IMR-90 (cell line): ENCODE data around the gene PBLD. TPM values are rescaled to one million over a fixed set of nuclear protein-coding genes. Genes with fewer than 3 reads are reported as not detected.

ENCODE experiments used
- ATAC-seq: fragments of 200-7000 bp; cut with Tn5 transposase; 2 replicates; pipeline ENCODE4 v1.9.1; 2020; ENCODE audit warnings: low read depth, mild to moderate bottlenecking, moderate library complexity
- BruUV-seq: library from RNA; stranded (reverse); fragments of 400-500 nt; replicated peaks from 2 replicates; lab custom pipeline; 2021; lab: Mats Ljungman, UMichigan
- CTCF ChIA-PET: fragments of 300-600 bp; formaldehyde crosslinking; extraction: SDS; loops from one replicate; lab custom pipeline; 2021; ENCODE audit warnings: antibody characterized with exemption; lab: Yijun Ruan, JAX
- POLR2A ChIA-PET: fragments of 300-600 bp; sonication (Branson Sonifier 250); formaldehyde crosslinking; loops from one replicate; lab custom pipeline; 2022; ENCODE audit warnings: antibody characterized with exemption; ENCODE audit not compliant: unreplicated experiment; lab: Charles Lee
- DNase-seq: peaks from one replicate; pipeline ENCODE4 v3.0.0; 2013
- H2AFZ ChIP-seq: replicated peaks from 2 replicates; pipeline ENCODE3; 2013; ENCODE audit warnings: low read length, mild to moderate bottlenecking; ENCODE audit not compliant: poor library complexity
- H2AK5ac ChIP-seq: 2 replicates; pipeline ENCODE4 v1.6.1; 2013; ENCODE audit warnings: low read depth, low read length, inconsistent platforms
- H2AK9ac ChIP-seq: replicated peaks from 2 replicates; pipeline ENCODE3; 2013; ENCODE audit warnings: mild to moderate bottlenecking, low read depth, low read length, moderate library complexity; ENCODE audit not compliant: poor library complexity
- H2BK120ac ChIP-seq: 2 replicates; pipeline ENCODE4 v1.6.1; 2013; ENCODE audit warnings: low read depth, low read length, inconsistent platforms
- H2BK15ac ChIP-seq: 3 replicates; pipeline ENCODE4 v1.6.1; 2013; ENCODE audit warnings: low read depth, low read length, inconsistent platforms
- H2BK20ac ChIP-seq: 2 replicates; pipeline ENCODE4 v1.6.1; 2013; ENCODE audit warnings: low read depth, mild to moderate bottlenecking, inconsistent platforms, low read length, moderate library complexity
- H2BK5ac ChIP-seq: 2 replicates; pipeline ENCODE4 v1.6.1; 2013; ENCODE audit warnings: mild to moderate bottlenecking, low read depth, low read length, inconsistent platforms; ENCODE audit not compliant: poor library complexity, severe bottlenecking
- H3K14ac ChIP-seq: replicated peaks from 2 replicates; pipeline ENCODE4 v1.6.1; 2013; ENCODE audit warnings: low read depth, low read length, inconsistent platforms
- H3K18ac ChIP-seq: 2 replicates; pipeline ENCODE4 v1.6.1; 2013; ENCODE audit warnings: low read depth, low read length, control low read depth
- H3K23ac ChIP-seq: 2 replicates; pipeline ENCODE4 v1.6.1; 2013; ENCODE audit warnings: low read depth, low read length, inconsistent platforms
- H3K27ac ChIP-seq: 2 replicates; pipeline ENCODE4 v1.5.1; 2013; ENCODE audit warnings: mild to moderate bottlenecking, control low read depth, low read length; ENCODE audit not compliant: insufficient read depth
- H3K27me3 ChIP-seq: 2 replicates; pipeline ENCODE4 v1.6.1; 2013; ENCODE audit warnings: low read length; ENCODE audit not compliant: control insufficient read depth, insufficient read depth
- H3K36me3 ChIP-seq: 2 replicates; pipeline ENCODE4 v1.6.1; 2013; ENCODE audit warnings: low read length, mixed read lengths; ENCODE audit not compliant: control insufficient read depth, insufficient read depth
- H3K4ac ChIP-seq: 2 replicates; pipeline ENCODE4 v1.6.1; 2013; ENCODE audit warnings: low read depth, low read length, inconsistent platforms
- H3K4me1 ChIP-seq: 2 replicates; pipeline ENCODE4 v1.6.1; 2013; ENCODE audit warnings: low read length, mixed read lengths; ENCODE audit not compliant: control insufficient read depth, insufficient read depth
- H3K4me2 ChIP-seq: 2 replicates; pipeline ENCODE4 v1.6.1; 2013; ENCODE audit warnings: low read depth, mild to moderate bottlenecking, control low read depth, low read length, moderate library complexity
- H3K4me3 ChIP-seq: 2 replicates; pipeline ENCODE4 v1.5.1; 2013; ENCODE audit warnings: low read depth, mild to moderate bottlenecking, control low read depth, low read length, moderate library complexity; ENCODE audit not compliant: insufficient read depth
- H3K56ac ChIP-seq: 2 replicates; pipeline ENCODE4 v1.6.1; 2013; ENCODE audit warnings: low read length, inconsistent platforms; ENCODE audit not compliant: insufficient read depth; ENCODE audit errors: extremely low read depth
- H3K79me1 ChIP-seq, 2 experiments: 2 replicates each; pipeline ENCODE4 v1.6.1; 2013; ENCODE audit warnings: low read length in 2 of 2, inconsistent platforms in 1 of 2, low read depth in 1 of 2
- H3K9ac ChIP-seq: 2 replicates; pipeline ENCODE4 v1.6.1; 2013; ENCODE audit warnings: low read depth, low read length, control low read depth
- H3K9me1 ChIP-seq: 2 replicates; pipeline ENCODE4 v1.6.1; 2013; ENCODE audit warnings: low read length, inconsistent platforms; ENCODE audit not compliant: insufficient read depth
- H3K9me3 ChIP-seq: 2 replicates; pipeline ENCODE4 v1.6.1; 2013; ENCODE audit warnings: low read length; ENCODE audit not compliant: control insufficient read depth, insufficient read depth
- H4K20me1 ChIP-seq: 2 replicates; pipeline ENCODE4 v1.6.1; 2013; ENCODE audit warnings: low read length, inconsistent platforms; ENCODE audit not compliant: insufficient read depth
- H4K5ac ChIP-seq: 2 replicates; pipeline ENCODE4 v1.6.1; 2013; ENCODE audit warnings: mild to moderate bottlenecking, low read depth, low read length, control low read depth
- H4K8ac ChIP-seq, 2 experiments: 2 replicates each; pipeline ENCODE4 v1.6.1; 2013; ENCODE audit warnings: low read depth in 2 of 2, low read length in 2 of 2, control low read depth in 1 of 2, inconsistent platforms in 1 of 2
- H4K91ac ChIP-seq: 2 replicates; pipeline ENCODE4 v1.6.1; 2013; ENCODE audit warnings: low read depth, low read length, inconsistent platforms; ENCODE audit not compliant: insufficient read depth
- BHLHE40 ChIP-seq: fragments of 150-350 bp; IDR thresholded peaks from 2 replicates; pipeline ENCODE4 v1.6.1; 2016; ENCODE audit warnings: mild to moderate bottlenecking, low read depth, low read length
- CEBPB ChIP-seq: IDR thresholded peaks from 2 replicates; pipeline ENCODE4 v1.6.1; 2012; ENCODE audit warnings: low read depth, low read length, improper control_type of control experiment
- CHD1 ChIP-seq: IDR thresholded peaks from 2 replicates; pipeline ENCODE4 v1.6.1; 2012; ENCODE audit warnings: low read depth, low read length, improper control_type of control experiment
- CTCF ChIP-seq: conservative IDR thresholded peaks from 2 replicates; pipeline ENCODE4 v1.5.1; 2012; ENCODE audit warnings: mild to moderate bottlenecking, low read depth, low read length, improper control_type of control experiment
- ELK1 ChIP-seq: fragments of 150-350 bp; IDR thresholded peaks from 2 replicates; pipeline ENCODE4 v1.6.1; 2016; ENCODE audit warnings: low read depth, mild to moderate bottlenecking, low read length, moderate library complexity, borderline replicate concordance
- FOS ChIP-seq: fragments of 150-350 bp; IDR thresholded peaks from 2 replicates; pipeline ENCODE4 v1.6.1; 2016; ENCODE audit warnings: low read depth, low read length
- MAFK ChIP-seq: IDR thresholded peaks from 2 replicates; pipeline ENCODE4 v1.6.1; 2012; ENCODE audit warnings: low read depth, low read length, improper control_type of control experiment
- MAZ ChIP-seq: IDR thresholded peaks from 2 replicates; pipeline ENCODE4 v1.6.1; 2012; ENCODE audit warnings: low read depth, mild to moderate bottlenecking, low read length, improper control_type of control experiment, moderate library complexity, borderline replicate concordance
- MXI1 ChIP-seq: IDR thresholded peaks from 2 replicates; pipeline ENCODE4 v1.6.1; 2012; ENCODE audit warnings: low read depth, mild to moderate bottlenecking, low read length, moderate library complexity, borderline replicate concordance
- NFE2L2 ChIP-seq: fragments of 150-350 bp; IDR thresholded peaks from 2 replicates; pipeline ENCODE4 v1.6.1; 2016; ENCODE audit warnings: low read depth, mild to moderate bottlenecking, low read length
- POLR2A ChIP-seq: IDR thresholded peaks from 2 replicates; pipeline ENCODE4 v1.6.1; 2012; ENCODE audit warnings: mild to moderate bottlenecking, low read depth, low read length
- RAD21 ChIP-seq: IDR thresholded peaks from 2 replicates; pipeline ENCODE4 v1.6.1; 2012; ENCODE audit warnings: low read length, improper control_type of control experiment
- RCOR1 ChIP-seq: IDR thresholded peaks from 2 replicates; pipeline ENCODE4 v1.6.1; 2012; ENCODE audit warnings: mild to moderate bottlenecking, low read length, improper control_type of control experiment; ENCODE audit not compliant: insufficient replicate concordance
- RFX5 ChIP-seq: IDR thresholded peaks from 2 replicates; pipeline ENCODE4 v1.8.0; 2012; ENCODE audit warnings: low read depth, mild to moderate bottlenecking, low read length, moderate library complexity
- SMC3 ChIP-seq: fragments of 150-350 bp; IDR thresholded peaks from 2 replicates; pipeline ENCODE4 v1.6.1; 2016; ENCODE audit warnings: low read depth, mild to moderate bottlenecking, antibody characterized with exemption, low read length, moderate library complexity
- USF2 ChIP-seq: fragments of 150-350 bp; IDR thresholded peaks from 2 replicates; pipeline ENCODE4 v1.6.1; 2017; ENCODE audit warnings: mild to moderate bottlenecking, antibody characterized with exemption, low read length, low read depth
- WGBS, 2 experiments: methylation state at CpG; one replicate each; pipeline versions ENCODE4 v1.1.5 to v1.1.7; 2013; ENCODE audit warnings: missing lambda C conversion rate in 2 of 2; ENCODE audit not compliant: insufficient read length in 1 of 2; ENCODE audit errors: extremely low coverage in 2 of 2; 5-methylcytosine and 5-hydroxymethylcytosine counted together
- dilution Hi-C: fragments of 300-500 bp; cut with HindIII; formaldehyde crosslinking; loops from one replicate; pipeline ENCODE4 v1.14.3; 2018; ENCODE audit warnings: low sequenced_read_pairs; ENCODE audit not compliant: unreplicated experiment
- in situ Hi-C: fragments of 300-500 bp; cut with MboI; formaldehyde crosslinking; loops from 3 replicates; pipeline ENCODE4 v1.14.3; 2019; ENCODE audit warnings: low sequenced_read_pairs, inconsistent platforms, mixed read lengths
- intact Hi-C: fragments of 100-400 bp; cut with micrococcal nuclease; formaldehyde crosslinking; loops from 2 replicates; pipeline ENCODE4 v1.10.0; 2022
- polyA plus RNA-seq, 3 experiments: library from polyadenylated mRNA; depleted of rRNA; stranded (reverse); fragments of >200 nt; gene quantifications; 2 replicates each; pipeline ENCODE4 v1.2.3, GENCODE V29; 2012; ENCODE audit warnings: low replicate concordance in 1 of 3
- total RNA-seq: library from RNA; depleted of rRNA; stranded (reverse); fragments of >200 nt; gene quantifications from 2 replicates; pipeline ENCODE4 v1.2.3, GENCODE V29; 2012

Gene PBLD
- total and polyA plus RNA-seq, 2 of the 4 experiments (the other 2 are of a cell fraction), result 3.3 to 5.7 TPM

- Histone ChIP-seq H4K5ac (no peak overlapping the region), H3K56ac (no peak overlapping the region), H3K18ac (no peak overlapping the region), H3K27ac (no peak overlapping the region), H4K91ac (no peak overlapping the region), H2AK5ac (no peak overlapping the region), H2BK20ac (no peak overlapping the region), H2AK9ac (no peak overlapping the region), H3K9me3 (no peaks in the 10 kb centered on the region), H3K36me3 (no peaks in the 10 kb centered on the region), H3K4me3 (no peak overlapping the region), H2BK5ac (no peak overlapping the region), H3K9ac (no peak overlapping the region), H3K79me1 (no peaks in the 10 kb centered on the region), H2BK120ac (no peak overlapping the region), H3K23ac (no peak overlapping the region), H2BK15ac (no peak overlapping the region), H4K20me1 (no peaks in the 10 kb centered on the region), H3K4me1 (peaks cover 5% of the 10 kb centered on the region; the same call in 1 of the 2 replicates), H3K9me1 (no peaks in the 10 kb centered on the region), H3K4me2 (no peak overlapping the region), H3K4ac (no peak overlapping the region), H2AFZ (no peak overlapping the region), H3K14ac (no peak overlapping the region), H4K8ac (no peak overlapping the region), H3K27me3 (peaks cover 37% of the 10 kb centered on the region)
- dilution Hi-C loops (no loop called here), intact Hi-C loops (no loop called here), in situ Hi-C loops (no loop called here)
- no peak for ATAC-seq
- no TSS peak for BruUV-seq
- TF ChIP-seq FOS (no peak), MAZ (no peak), RAD21 (no peak), CHD1 (no peak), BHLHE40 (no peak), RFX5 (no peak), MAFK (no peak), POLR2A (no peak), CEBPB (no peak), NFE2L2 (no peak), MXI1 (no peak), CTCF (no peak), ELK1 (no peak), SMC3 (no peak), USF2 (no peak), RCOR1 (no peak)
- WGBS, 2 experiments, result 100% methylated on average over 1 of the region's 2 CpGs; no CpG with 5 or more reads in 1 of the 2 experiments
- DNase-seq, result no peak
- ChIA-PET CTCF (interaction anchor here (0.7 kb wide), 1 partner anchor 9 kb away, joined by 3 read pairs; no protein-coding TSS in a partner anchor), POLR2A (no interaction called here)
Measured at GRCh38 chr10:68242051-68242450, 90.7 kb downstream of the PBLD start.
